Adrenal gland (tissue), 5 donors: ENCODE measurements around the gene GRID2IP.

ENCODE experiments used
- POLR2A ChIP-seq, 2 donors: fragments of 450-650 bp; IDR thresholded peaks; one replicate each; pipeline ENCODE4 v1.6.1; 2017; ENCODE audit warnings: antibody characterized with exemption in 2 of 2, mild to moderate bottlenecking in 2 of 2, moderate library complexity in 1 of 2
- TF ChIP-seq, protein P1 (sequence below), 6 experiments: fragments of 450-650 bp in 4 of 6; fragments of 200-600 bp in 2 of 6; sonication (generic) in 1 of 6; IDR thresholded peaks; 1 replicate in 5 of 6; 2 replicates in 1 of 6; pipeline versions ENCODE4 v1.5.1 to v1.8.0; 2016 to 2021; ENCODE audit warnings: antibody characterized with exemption in 6 of 6, mild to moderate bottlenecking in 2 of 6, moderate library complexity in 1 of 6
- donor health status: DM: no; HTN: no; CAD: no.

- TF ChIP-seq POLR2A (IDR thresholded peaks at IDR 0.05), result no peak
- TF ChIP-seq, protein P1, sequence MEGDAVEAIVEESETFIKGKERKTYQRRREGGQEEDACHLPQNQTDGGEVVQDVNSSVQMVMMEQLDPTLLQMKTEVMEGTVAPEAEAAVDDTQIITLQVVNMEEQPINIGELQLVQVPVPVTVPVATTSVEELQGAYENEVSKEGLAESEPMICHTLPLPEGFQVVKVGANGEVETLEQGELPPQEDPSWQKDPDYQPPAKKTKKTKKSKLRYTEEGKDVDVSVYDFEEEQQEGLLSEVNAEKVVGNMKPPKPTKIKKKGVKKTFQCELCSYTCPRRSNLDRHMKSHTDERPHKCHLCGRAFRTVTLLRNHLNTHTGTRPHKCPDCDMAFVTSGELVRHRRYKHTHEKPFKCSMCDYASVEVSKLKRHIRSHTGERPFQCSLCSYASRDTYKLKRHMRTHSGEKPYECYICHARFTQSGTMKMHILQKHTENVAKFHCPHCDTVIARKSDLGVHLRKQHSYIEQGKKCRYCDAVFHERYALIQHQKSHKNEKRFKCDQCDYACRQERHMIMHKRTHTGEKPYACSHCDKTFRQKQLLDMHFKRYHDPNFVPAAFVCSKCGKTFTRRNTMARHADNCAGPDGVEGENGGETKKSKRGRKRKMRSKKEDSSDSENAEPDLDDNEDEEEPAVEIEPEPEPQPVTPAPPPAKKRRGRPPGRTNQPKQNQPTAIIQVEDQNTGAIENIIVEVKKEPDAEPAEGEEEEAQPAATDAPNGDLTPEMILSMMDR (IDR thresholded peaks at IDR 0.05), result no peak
Observed at GRCh38 chr7:6589151-6589828, 38.0 kb upstream of the GRID2IP start.
